ENCODE measurements around the gene SENP5. TPM values are rescaled to one million over a fixed set of nuclear protein-coding genes. Genes with fewer than 3 reads are reported as not detected.
A peak's percentile ranks its signal among the peaks of the same experiment; 100 is the strongest.
"Not testable (repeated sequence)": the region's sequence is repeated elsewhere in the genome, so short reads cannot be mapped to it uniquely, and the experiment has no call there.

SENP5 gene
- total RNA-seq, 1 donor from 2014 or later, result 25.3 TPM

GRCh38 chr3:196941729-196942225 lies 74.1 kb downstream of the SENP5 start:
- DNase-seq (ENCODE audit: low spot score), result peak; percentile 31

GRCh38 chr3:196942226-196942914 lies 74.7 kb downstream of the SENP5 start, which contains the start of gene NCBP2:
Gene NCBP2 (minus strand): TSS chr3:196942528. CDS start chr3:196942503, 25 bp downstream.
- peak; percentile 99 for DNase-seq (ENCODE audit: low spot score)

DNA sequence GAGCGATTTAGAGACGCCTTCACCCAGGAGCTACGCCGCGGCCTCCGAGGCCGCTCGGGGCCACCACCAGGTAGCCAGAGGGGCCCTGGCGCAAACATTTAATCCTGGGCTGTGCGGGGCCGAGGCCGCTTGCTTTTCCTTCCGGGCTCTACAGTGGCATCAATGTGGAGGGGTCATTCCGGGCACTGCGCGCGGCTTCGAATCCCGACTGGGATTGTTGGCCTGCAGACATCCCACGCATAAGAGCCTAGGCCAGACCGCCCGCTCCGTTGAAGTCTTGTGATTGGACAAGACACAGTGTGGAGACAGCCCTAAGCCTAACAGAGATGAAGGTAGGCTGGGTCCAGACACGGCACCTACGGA lies 75.2 kb downstream of the SENP5 start:
- DNase-seq (ENCODE audit: low spot score), result peak; percentile 13

GRCh38 chr3:196944037-196944790 lies 76.5 kb downstream of the SENP5 start:
- not testable (repeated sequence) for DNase-seq (ENCODE audit: low spot score)

DNA sequence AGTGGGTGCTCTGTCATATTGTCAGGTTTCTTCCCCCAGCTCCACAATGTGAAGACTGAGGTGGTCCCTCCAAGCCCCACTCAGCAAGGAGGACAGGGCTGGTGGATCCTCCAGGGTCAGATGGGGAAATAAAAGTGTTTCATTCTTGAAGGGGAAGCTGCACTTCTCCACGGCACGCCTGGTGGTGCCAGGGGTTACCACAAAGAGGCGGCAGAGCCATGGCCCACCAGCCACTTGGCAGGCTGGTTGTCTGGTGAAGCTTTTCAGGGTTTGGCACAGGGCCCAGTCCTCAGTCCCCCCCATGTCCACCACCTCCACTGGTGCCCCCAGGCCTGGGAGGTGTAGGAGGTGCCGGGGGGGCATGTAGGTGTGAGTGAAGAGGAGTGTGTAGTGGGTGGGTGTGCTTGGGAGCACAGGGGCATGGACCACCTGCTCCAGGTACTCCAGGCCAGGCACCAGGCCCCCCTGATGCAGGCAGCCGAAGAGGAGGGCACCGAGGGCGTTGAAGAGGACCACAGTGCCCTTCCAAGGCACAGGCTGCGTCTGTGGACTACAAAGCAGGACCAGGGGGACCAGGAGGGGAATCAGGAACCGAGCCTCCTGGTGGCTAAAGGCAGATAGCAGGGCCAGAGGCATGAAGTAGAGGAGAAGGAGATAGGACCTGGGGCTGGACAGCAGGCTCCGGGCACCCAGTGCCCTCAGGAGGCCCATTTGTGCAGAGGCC lies 79.6 kb downstream of the SENP5 start:
- DNase-seq (ENCODE audit: low spot score), result no peak

DNA sequence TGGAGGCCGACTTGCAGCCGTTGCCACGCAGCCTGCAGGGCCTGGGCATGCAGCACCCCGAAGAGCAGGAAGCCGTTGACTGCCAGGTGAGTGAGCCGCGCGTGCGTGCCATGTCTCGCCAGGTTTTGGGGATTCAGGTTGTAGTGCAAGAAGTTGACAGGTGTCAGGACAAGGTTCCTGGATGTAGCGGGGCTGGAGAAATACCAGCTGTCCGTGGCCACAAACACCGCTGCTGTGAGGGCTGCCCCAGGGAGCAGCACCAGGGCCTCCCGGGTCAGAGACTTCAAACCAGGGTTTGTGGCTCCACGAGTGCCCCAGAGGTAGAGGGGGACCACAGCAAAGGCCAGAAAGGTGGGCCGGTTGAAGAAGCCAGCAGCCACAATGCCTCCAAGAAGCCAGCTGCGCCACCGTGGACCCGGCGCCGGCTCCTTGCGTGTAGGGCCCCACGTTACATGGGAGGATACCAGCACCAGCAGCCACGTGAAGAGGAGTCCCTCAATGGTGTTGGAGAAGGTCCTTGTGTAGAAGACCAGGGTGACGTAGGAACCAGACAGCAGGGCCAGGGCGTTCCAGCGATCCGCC lies 80.2 kb downstream of the SENP5 start:
- no peak for DNase-seq (ENCODE audit: low spot score)

DNA sequence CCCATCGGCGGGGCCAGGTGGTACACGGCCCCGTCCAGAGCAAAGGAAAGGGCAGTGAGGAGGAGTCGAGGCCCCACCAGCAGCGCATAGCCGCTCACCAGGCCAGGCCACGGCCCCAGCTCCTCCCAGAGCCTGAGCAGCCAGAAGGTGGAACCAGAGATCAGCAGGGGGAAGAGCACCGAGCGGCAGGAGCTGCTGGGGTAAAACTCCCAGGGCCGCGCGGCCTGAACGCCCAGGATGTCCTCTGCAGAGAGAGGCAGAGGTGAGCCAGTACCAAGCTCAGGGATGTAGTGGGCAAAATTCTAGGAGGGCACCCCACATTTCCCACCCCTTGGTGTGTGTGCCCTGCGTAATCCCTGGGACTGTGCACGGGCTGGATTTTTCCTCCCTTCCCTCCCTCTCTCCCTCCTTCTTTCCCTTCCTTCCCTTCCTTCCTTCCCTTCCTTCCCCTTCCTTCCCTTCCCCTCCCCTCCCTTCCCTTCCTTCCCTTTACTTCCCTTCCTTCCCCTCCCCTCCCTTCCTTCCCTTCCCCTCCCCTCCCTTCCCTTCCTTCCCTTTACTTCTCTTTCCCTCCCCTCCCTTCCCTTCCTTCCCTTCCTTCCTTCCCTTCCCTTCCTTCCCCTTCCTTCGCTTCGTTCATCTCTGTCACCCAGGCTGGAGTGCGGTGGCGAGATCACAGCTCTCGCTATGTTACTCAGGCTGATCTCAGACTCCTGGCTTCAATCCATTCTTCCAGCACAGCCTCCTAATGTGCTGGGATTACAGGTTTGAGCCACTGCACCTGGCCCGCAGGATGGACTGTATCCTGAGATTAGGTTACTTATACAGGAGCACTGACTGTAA lies 80.9 kb downstream of the SENP5 start:
- DNase-seq (ENCODE audit: low spot score), result no peak

- DNase-seq (ENCODE audit: low spot score), result no peak
Observed at GRCh38 chr3:196949285-196949619, 81.5 kb downstream of the SENP5 start.

- DNase-seq (ENCODE audit: low spot score), result no peak
Observed at GRCh38 chr3:196949750-196950149, 82.0 kb downstream of the SENP5 start.

- no peak for DNase-seq (ENCODE audit: low spot score)
Observed at GRCh38 chr3:196951371-196951770, 83.7 kb downstream of the SENP5 start.

GRCh38 chr3:196954832-196955231 lies 87.1 kb downstream of the SENP5 start:
- DNase-seq (ENCODE audit: low spot score), result no peak

- DNase-seq (ENCODE audit: low spot score), result no peak
Observed at GRCh38 chr3:196962108-196962929, 94.6 kb downstream of the SENP5 start.

DNA sequence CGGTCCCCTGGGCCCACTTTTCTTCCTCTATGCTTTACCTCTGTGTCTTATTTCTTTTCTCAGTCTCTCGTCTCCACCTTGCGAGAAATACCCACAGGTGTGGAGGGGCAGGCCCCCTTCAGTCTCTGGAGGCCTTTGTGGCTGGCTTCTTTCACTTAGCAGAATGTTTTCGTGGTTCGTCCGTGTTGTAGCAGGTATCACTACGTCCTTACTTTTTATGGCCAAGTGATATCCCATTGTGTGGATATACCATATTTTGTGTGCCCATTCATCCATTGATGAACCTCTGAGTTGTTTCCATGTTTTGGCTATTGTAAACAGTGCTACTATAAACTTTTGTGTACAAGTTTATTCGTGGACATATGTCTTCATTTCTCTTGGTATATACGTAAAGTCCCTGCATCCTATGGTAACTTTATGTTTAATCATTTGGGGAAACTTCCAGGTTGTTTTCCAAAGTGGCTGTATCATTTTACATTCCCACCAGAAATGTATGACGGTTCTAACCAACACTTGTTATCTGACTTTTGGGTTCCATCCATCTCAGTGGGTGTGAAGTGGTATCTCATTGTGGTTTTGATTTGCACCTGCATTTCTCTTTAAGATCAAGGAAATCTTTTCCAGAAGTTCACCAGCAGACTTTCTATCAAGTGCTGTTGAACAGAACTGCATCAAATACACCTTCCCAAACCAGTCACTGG lies 95.4 kb downstream of the SENP5 start:
- DNase-seq (ENCODE audit: low spot score), result no peak

- DNase-seq (ENCODE audit: low spot score), result no peak
Observed at GRCh38 chr3:196963631-196963953, 95.9 kb downstream of the SENP5 start.

GRCh38 chr3:196965112-196965803 lies 97.5 kb downstream of the SENP5 start:
- DNase-seq (ENCODE audit: low spot score), result no peak

- no peak for DNase-seq (ENCODE audit: low spot score)
Observed at GRCh38 chr3:196965804-196966173, 98.1 kb downstream of the SENP5 start.

DNA sequence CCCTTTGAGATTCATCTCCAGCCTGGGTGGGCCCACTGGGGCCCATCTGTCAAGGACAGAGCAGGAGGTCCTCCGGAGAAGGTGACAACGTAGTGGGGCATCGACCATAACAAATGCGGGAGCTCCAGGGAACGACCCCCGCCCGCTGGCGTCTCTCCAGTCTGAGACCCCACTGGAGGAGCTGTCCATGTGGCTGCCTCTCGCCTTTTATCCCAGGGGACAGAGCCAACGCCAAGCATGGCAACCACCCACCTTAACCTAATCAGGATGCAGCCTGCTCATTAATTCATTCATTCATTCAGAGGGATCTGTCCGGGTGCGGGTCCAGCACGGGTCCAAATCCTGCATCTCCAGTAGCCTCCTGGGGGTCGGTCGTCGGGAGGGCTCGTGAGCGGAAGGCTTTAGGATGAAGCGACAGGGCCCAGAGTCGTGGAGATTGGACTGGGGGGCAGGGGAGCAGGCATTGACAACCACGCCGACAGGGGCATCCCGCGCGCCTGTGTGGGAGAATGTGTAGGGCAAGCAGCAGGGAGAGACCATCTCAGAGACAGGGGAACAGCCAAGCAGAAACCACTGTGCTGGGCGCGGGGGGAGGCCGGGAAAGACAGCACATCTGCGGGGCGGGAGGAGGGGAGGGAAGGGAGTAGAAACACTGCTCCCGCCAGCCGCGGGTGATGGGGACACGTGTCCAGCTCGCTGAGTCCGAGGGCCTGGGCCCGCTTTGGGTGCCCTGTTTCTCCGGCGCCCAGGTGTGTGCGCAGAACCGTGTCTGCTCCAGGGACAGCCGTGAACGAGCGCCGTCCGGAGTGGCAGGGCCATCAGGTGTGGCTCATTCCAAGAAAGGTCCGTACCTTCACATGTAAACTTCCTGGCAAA lies 99.0 kb downstream of the SENP5 start:
- DNase-seq (ENCODE audit: low spot score), result no peak
